GM12864 (cell line): ENCODE results near the gene PCDHB11.
"Not testable (repeated sequence)": the region's sequence is repeated elsewhere in the genome, so short reads cannot be mapped to it uniquely, and the experiment has no call there.

Source experiments
- DNase-seq: peaks from one replicate; pipeline ENCODE4 v3.0.0-alpha.2; 2011; ENCODE audit warnings: low read depth
- H3K4me3 ChIP-seq: 2 replicates; pipeline ENCODE4 v1.5.1; 2011; ENCODE audit warnings: mild to moderate bottlenecking, low read depth, low read length, control low read depth
- TF ChIP-seq, protein P1 (sequence below): IDR thresholded peaks from 2 replicates; pipeline ENCODE4 v1.5.1; 2011; ENCODE audit warnings: low read depth, mild to moderate bottlenecking, moderate library complexity, low read length, control low read depth, inconsistent platforms; ENCODE audit errors: missing control alignments

The PCDHB11 gene

DNA sequence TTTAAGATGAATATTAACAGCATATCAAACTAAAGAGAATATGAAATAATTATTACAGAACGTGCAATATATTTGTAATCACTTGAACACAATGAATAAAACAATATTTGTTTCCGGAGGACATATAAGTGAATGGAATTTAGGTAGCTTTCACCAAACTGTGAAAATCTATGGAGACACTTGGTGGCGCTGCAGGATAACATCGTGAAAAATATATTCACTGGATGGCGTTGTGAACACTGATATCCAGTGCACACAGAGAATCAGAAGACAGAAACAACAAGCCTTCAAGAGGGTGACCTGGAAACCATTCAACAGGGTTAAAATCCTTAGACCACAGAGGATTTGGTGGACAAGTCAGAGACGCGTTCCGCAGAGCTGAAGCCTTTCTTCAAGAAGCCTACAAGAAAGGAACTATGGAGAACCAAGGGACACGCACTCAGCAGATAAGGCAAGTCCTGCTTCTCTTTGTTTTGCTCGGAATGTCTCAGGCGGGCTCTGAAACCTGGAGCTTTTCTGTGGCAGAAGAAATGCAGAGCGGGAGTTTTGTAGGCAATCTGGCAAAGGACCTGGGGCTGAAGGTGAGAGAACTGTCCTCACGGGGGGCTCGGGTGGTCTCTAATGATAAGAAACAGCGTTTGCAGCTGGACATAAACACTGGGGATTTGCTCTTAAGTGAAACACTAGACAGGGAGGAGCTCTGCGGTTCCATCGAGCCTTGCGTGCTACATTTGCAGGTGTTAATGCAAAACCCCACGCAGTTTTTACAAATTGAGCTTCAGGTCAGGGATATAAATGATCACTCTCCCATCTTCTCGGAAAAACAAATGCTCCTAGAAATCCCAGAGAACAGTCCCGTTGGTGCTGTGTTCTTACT, at the start of gene PCDHB11:
TSS of gene PCDHB11 (plus strand) at position 269 of the 877 bp plus-strand sequence. CDS start at position 417, 148 bp downstream.
- no peak within 1 kb of the TSS for H3K4me3 ChIP-seq
- TF ChIP-seq, protein P1, sequence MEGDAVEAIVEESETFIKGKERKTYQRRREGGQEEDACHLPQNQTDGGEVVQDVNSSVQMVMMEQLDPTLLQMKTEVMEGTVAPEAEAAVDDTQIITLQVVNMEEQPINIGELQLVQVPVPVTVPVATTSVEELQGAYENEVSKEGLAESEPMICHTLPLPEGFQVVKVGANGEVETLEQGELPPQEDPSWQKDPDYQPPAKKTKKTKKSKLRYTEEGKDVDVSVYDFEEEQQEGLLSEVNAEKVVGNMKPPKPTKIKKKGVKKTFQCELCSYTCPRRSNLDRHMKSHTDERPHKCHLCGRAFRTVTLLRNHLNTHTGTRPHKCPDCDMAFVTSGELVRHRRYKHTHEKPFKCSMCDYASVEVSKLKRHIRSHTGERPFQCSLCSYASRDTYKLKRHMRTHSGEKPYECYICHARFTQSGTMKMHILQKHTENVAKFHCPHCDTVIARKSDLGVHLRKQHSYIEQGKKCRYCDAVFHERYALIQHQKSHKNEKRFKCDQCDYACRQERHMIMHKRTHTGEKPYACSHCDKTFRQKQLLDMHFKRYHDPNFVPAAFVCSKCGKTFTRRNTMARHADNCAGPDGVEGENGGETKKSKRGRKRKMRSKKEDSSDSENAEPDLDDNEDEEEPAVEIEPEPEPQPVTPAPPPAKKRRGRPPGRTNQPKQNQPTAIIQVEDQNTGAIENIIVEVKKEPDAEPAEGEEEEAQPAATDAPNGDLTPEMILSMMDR = no peak
- DNase-seq = no peak

DNA sequence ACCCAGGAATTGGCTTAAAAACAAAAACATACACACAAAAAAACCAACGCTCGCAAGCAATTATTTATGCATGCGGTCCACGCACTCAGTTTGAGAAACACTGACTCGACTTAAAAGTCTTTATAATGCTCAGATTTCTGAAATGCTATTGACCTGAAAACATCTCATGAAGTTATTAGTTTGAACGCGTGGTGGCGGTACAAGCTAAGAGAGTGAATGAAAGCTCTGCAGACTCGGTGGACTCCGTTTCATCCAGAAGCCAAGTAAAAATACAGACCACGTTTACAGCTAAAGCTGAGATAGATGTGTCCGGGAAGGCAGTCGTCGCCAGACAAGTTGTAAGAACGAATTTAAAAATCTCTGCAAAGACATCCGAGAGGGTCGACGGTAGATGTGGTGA, 49.6 kb upstream of the PCDHB11 start, which contains the start of gene PCDHB6:
TSS of gene PCDHB6 (plus strand) at position 246 of the 400 bp plus-strand sequence. CDS start 201 bp downstream, outside the sequence.
- TF ChIP-seq, protein P1 = no peak
- no peak within 1 kb of the TSS for H3K4me3 ChIP-seq
- DNase-seq = no peak

DNA sequence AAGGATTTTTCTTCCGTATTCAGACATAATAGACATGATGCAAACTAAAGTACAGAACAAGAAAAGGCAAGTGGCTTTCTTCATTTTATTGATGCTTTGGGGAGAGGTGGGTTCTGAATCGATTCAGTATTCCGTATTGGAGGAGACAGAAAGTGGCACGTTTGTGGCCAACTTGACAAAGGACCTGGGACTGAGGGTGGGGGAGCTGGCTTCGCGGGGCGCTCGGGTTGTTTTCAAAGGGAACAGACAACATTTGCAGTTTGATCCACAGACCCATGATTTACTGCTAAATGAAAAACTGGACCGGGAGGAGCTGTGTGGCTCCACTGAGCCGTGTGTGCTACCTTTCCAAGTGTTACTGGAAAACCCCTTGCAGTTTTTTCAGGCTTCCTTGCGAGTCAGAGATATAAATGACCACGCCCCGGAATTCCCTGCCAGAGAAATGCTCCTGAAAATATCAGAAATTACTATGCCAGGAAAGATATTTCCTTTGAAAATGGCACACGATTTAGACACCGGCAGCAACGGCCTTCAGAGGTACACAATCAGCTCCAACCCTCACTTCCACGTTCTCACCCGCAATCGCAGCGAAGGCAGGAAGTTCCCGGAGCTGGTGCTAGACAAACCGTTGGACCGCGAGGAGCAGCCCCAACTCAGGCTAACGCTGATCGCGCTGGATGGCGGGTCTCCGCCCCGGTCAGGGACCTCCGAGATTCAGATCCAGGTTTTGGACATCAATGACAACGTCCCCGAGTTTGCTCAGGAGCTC, 49.0 kb upstream of the PCDHB11 start:
- no peak overlapping the region for H3K4me3 ChIP-seq
- no peak for DNase-seq
- TF ChIP-seq, protein P1 = no peak

DNA sequence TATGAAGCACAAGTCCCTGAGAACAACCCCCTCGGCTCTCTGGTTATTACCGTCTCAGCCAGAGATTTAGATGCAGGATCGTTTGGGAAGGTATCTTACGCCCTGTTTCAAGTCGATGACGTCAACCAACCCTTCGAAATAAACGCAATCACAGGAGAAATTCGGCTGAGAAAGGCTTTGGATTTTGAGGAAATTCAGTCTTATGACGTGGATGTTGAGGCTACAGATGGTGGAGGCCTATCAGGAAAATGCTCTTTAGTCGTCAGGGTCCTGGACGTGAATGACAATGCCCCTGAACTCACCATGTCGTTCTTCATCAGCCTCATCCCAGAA, 48.5 kb upstream of the PCDHB11 start:
- TF ChIP-seq, protein P1 = no peak
- DNase-seq = no peak
- H3K4me3 ChIP-seq = no peak overlapping the region

DNA sequence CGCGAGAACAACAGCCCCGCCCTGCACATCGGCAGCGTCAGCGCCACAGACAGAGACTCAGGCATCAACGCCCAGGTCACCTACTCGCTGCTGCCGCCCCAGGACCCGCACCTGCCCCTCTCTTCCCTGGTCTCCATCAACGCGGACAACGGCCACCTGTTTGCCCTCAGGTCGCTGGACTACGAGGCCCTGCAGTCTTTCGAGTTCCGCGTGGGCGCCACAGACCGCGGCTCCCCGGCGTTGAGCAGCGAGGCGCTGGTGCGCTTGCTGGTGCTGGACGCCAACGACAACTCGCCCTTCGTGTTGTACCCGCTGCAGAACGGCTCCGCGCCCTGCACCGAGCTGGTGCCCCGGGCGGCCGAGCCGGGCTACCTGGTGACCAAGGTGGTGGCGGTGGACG, 47.8 kb upstream of the PCDHB11 start:
- H3K4me3 ChIP-seq, DNase-seq: not testable (repeated sequence)

DNA sequence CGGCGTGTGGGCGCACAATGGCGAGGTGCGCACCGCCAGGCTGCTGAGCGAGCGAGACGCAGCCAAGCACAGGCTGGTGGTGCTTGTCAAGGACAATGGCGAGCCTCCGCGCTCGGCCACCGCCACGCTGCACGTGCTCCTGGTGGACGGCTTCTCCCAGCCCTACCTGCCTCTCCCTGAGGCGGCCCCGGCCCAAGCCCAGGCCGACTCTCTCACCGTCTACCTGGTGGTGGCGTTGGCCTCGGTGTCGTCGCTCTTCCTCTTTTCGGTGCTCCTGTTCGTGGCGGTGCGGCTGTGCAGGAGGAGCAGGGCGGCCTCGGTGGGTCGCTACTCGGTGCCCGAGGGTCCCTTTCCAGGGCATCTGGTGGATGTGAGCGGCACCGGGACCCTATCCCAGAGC, 47.3 kb upstream of the PCDHB11 start:
- not testable (repeated sequence) for DNase-seq, H3K4me3 ChIP-seq

DNA sequence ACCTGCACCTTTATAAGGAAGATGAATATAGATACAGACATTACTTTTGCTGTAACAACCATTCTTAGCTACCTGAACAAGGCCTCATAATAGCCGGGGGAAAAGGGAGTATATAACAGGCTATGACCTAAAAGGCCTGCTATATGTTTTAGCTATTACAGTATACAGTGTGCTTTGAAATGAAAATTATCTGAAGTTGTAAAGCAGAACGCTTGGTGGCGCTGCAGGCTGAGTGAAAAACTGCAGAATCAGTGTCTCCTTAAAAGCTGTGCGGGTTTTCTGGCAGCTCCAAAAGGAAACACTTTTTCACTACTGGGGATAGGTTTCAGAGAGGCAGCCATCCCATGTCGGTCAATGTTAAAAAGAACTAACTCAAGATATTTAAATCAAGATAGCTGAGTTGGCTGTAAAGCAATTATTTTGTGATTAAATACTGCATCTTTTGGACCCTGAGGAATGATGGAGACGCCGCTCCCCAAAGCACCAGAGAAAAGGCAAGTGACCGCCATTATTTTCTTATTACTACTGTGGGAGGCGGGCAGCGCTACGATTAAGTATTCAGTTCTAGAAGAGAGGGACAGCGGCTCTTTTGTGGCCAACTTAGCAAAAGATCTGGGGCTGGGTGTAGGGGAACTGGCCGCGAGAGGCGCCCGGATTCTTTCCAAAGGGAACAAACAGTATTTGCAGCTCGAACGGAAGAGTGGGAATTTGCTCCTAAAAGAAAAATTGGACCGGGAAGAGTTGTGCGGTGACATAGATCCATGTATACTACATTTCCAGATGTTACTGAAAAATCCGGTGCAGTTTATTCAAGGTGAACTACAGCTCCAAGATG, 43.7 kb upstream of the PCDHB11 start:
- DNase-seq = no peak
- TF ChIP-seq, protein P1 = peak; percentile 1
- no peak overlapping the region for H3K4me3 ChIP-seq

DNA sequence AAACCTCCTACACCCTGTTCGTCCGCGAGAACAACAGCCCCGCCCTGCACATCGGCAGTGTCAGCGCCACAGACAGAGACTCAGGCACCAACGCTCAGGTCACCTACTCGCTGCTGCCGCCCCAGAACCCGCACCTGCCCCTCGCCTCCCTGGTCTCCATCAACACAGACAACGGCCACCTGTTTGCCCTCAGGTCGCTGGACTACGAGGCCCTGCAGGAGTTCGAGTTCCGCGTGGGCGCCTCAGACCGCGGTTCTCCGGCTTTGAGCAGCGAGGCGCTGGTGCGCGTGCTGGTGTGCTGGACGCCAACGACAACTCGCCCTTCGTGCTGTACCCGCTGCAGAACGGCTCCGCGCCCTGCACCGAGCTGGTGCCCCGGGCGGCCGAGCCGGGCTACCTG, 42.1 kb upstream of the PCDHB11 start:
- H3K4me3 ChIP-seq, DNase-seq: not testable (repeated sequence)

DNA sequence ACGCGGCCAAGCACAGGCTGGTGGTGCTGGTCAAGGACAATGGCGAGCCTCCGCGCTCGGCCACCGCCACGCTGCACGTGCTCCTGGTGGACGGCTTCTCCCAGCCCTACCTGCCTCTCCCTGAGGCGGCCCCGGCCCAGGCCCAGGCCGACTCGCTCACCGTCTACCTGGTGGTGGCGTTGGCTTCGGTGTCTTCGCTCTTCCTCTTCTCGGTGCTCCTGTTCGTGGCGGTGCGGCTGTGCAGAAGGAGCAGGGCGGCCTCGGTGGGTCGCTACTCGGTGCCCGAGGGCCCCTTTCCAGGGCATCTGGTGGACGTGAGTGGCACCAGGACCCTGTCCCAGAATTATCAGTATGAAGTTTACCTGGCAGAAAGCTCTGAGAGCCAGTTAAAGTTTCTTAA, 41.5 kb upstream of the PCDHB11 start:
- H3K4me3 ChIP-seq, DNase-seq: not testable (repeated sequence)
